GM21360 (cell line): ENCODE data around the gene ADAM8.

Experiments used
- ATAC-seq: cut with Tn5 transposase; IDR thresholded peaks from one replicate; pipeline ENCODE4 v1.9.1; 2021; ENCODE audit warnings: mild to moderate bottlenecking, moderate library complexity; ENCODE audit not compliant: unreplicated experiment

ADAM8 gene

DNA sequence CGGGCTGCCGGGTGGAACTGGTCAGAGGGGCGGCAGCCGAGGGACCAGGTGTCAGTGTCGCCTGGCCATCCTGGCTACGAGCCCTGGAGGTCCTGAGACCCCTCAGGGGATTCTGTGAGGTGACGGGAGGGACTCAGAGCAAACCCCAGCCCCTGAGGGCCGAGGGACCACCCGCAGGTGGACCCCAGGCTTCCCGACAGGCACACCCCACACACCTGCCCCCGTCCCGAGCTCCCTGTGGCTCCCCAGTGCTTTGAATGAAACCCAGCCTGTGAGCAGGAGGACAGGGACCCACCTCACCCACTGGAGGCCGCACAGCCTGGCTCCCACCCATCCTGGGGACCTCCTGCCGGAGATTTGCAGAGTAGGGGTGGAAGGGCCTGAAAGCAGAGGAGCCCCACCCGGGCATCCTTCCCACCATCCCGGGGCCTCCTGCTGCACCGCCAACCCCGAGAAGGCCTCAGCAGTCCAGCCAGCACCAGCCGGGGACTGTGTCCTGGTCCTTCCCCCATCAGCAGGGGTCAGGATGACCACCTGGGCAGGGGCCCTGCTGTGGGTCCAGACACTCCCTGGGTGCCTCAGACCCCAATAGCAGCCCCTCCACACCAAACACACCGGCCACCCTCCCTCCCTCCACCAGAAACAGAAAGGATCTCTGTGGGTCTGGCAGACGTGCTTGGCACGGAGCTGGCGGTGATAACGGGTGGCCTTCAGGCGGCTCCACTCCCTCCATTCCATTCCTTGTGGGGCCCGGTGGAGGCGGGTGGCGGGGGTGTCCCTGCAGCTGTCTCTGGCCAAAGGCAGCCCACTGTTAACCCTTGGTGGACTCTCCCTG, 25.1 kb downstream of the ADAM8 start:
- ATAC-seq, result no peak

DNA sequence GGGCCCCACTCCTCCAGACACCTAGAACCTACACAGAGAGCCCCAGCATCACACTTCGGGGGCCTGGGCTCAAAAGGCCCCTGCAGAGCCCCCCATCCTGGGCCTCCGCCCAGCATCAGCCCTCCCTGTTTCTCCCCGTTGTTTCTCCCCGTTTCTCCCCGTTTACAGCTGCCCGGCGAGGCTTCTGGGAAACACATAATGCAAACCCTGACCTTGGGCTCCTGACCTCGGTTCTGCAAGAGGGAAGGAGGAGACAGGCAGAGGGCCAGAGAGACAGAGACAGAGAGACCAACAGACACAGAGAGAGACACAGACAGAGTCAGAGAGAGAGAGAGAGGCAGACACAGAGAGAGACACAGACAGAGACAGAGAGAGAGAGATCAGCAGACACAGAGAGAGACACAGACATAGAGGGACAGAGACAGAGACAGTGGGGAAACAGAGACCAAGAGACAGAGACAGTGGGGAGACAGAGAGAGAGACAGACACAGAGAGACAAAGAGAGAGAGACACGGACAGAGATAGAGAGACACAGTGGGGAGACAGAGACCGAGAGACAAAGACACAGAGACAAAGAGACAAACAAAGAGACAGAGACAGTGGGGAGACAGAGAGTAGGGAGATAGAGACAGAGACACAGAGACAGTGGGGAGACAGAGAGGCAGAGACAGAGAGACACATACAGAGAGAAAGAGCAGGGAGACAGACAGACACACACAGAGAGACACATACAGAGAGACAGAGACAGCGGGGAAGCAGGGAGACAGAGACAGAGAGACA, 26.5 kb downstream of the ADAM8 start:
- ATAC-seq, result no peak

DNA sequence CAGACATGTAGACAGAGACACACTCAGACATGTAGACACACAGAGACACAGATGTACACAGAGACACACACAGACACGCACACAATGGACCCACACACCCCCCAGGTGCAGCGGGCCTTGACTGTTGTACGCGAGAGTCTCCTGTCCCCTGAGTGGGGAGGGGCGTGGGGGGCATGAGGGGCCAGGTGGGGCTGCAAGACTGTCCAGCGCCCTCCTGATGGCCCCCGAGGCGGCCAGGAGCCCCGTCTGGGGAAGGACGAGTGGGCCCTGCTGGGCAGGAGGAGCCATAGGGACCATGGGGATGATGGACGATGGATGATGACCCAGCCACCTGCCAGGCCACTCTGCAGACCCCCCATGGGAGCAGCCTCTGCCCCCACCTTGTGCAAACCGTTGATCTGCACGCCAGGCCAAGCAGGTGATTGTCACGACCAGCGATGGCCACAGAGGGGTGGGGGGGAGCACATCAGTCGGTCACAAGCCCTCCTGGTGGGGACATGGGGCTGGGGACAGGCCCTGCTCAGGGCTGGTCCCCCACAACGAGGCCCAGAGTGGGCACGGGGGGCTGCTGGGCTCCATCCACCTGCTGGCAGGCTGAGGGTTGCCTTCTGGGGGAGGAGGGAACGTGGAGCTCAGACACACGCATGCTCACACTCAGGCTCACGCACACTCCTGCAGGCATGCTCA, 27.4 kb downstream of the ADAM8 start:
- ATAC-seq, result no peak

DNA sequence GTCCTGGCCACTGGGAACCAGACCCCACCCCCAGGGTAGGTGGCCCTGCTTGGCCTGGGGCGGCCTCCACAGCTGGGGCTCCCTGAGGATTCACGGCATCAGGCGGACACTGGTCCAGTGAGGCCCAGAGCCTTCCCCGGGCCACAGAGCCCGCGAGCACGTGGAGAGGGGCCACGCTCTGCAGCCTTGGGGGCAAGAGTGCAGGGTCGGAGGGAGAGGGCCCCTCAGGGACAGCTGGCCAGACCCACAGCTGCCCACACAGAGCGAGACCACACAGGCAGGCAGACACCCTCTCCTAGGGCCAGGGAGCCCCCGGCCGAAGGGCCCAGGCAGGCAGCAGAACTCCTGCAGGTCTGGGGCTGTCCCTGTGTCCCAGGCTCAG, 28.3 kb downstream of the ADAM8 start:
- no peak for ATAC-seq

DNA sequence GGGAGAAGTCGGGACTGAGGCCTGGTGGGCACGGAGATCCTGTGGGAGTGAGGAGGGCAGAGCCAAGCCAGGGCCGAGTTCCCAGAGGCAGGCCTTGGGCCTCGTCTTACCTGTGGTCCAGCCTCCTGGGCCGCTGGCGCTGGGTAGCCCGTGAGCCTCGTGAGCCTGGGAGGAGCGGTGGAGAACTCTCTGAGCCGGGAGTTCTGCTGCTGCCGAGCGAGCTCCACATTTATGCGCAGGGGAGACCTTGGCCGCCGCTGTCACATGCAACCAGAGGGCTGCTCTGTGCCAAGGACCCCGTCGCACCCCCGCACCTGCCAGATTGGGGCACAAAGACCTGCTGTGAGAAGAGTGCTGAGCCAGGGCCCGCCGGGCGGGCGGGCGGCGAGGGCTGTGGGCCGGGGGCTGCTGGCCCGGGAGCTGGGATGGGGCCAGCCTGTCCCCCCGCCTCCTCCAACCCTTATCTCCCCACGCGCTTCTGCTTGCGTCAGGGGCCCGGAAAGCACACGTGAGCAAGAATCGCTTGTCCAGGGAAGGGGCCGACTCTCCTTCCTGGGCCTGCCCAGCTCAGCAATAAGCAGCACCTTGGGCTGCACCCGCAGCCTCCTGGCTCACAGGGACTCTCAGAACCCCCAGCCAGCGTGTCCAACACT, 28.9 kb downstream of the ADAM8 start:
- ATAC-seq, result no peak

DNA sequence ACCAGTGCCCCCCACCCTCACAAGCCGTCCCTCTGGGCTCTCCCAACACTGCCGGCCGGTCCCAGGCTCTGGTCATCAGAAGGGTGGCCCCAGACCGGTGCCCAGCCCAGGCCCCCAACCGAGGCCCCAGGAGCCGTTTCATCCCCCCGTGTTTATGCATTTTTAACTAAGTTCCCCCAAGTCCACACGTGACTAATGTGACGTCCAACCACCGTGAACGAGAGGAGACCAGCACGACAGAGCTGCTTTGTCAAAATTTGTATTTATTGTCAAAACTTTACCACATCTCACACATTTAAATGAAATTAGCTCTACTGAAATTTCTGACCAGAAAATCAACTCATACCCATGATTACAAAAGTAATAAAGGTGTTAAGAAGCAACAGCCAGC, 30.4 kb downstream of the ADAM8 start:
- ATAC-seq, result no peak

DNA sequence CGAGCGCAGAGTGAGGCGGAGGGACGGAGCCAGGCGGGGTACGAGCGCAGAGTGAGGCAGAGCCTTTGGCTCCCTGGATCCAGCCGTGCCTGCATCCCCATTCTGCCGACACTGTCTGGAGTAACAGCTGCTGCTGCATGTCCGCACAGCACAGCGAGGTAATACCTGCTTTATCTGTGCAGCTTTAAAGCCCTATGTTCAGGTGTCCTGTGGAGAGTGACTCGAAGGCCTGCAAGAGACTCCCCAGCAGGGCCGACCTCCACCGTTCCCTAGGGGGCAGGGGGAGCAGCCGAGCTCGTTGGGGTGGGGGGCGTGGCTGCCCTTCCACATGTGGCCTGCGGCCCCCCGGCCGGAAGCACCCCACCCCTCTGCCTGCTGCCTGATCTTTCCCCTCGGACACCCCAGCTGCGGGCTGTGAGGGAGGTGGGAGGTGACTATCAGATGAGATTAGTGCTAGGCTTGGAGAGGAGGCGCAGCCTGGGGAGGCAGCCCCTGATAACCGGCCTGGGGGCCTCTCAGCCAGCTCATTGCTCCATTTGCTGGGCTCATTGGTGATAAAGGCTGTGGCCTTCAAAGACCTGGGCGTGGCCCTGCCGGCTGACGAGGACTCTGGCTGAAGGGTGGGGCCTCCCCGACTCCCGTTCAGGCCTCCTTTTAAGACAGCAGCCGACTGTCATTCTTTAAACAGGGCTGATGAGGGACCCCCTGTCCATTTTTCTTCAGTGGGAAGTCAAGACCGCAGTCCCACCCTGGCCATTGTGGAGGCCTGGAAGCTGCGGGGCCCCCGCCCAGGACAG, 31.0 kb downstream of the ADAM8 start:
- no peak for ATAC-seq

DNA sequence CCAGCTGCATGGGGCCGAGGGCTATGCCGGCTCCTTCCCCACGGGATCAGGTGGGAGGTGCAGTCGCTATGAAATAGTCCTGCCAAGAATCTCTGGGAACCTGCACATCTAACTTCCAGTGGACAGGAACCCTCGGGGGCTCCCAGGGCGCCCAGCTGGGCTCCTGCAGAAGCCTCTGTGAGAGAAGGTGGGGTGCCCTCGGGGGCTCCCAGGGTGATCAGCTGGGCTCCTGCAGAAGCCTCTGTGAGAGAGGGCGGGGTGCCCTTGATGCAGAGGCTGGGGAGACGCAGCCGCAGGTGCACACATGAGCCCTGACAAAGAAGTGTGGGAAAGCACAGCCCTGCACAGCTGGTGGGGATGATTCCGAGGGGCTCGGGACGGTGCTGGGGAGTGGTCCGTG, 33.1 kb downstream of the ADAM8 start:
- no peak for ATAC-seq

DNA sequence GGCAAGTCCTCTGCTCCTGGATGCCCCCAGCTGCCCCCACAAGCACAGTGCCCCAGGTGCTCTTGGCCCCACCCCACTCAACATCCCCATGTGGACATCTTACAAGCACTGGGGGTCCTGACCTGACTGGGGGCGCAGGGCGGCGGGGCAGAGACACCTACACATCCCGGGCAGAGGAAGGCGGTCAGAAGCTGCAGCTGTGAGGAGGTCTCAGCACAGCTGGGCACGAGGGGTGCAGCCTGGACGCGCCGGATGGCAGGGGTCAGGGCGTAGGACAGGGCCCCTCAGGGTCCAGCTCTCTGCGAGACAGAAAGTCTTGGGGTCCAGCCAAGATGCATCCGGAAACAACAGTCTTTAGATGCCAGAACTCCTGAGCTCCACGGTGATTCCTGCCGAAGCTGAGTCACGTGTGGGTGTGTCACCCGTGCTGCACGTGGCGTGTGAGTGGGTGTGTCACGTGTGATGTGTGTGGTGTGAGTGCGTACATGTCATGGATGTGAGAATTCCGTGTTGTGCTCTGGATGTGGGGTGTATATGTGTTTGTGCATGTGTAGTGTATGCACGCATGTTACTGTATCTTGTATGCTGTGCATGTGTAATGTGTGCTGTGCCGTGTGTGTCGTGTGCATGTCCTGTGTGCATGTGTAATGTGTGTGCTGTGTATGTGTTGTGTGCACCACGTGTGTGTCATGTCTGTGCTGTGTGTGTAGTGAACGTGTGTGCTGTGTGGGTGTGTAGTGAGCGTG, 33.9 kb downstream of the ADAM8 start:
- no peak for ATAC-seq

DNA sequence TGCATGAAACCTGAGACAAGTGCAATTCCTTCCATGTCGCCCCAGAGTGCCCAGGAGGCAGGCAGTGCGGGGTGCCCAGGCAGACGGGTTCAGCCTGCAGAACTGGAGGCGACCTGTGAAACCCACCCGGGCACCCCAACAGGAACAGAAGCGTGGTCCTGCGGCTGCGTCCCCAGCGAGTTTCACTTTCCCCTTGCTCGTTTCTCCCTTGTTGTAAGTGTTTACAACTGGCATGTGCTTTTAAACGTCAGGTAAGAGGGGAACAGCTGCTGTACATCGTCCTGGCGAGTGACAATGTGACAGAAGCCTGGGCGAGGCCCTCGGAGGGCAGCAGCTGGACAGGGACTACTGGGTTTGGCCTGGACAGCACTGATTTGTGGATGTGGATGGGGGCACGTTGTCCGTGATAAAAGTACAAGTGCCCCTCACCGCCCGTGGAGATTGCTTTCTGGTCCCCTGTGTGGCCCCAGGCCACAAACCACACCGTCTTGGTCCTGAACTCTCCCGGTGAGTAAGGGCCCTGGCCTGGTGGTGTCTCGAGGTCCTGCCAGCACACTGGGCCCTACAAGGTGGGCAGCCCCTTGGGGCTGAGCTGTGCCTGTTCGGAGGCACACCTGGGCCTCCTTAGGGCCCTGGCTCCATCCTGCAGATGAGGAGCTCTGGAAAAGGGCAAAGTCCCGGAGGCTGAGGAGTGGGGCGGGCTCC, 35.0 kb downstream of the ADAM8 start:
- peak; percentile 42 for ATAC-seq

DNA sequence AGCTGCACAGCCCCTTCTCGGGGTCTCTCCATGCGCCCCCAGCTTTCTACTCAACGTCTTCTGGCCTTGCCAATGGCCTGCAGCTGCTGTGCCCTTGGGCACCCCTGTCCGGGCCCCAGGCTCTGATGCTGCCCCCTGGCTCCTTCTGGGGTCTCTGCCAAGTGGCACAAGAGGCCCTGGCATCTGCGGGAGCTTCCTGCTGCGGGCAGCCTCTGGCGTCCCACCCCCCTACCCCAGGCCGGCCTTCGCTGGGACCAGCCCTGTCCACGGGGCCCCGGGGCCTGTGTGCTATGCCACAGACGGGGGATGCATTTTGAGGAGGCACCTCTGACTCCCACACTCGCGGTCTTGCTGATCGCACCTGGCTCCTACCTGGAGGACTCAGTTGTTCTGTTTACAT, 36.7 kb downstream of the ADAM8 start:
- ATAC-seq, result no peak

DNA sequence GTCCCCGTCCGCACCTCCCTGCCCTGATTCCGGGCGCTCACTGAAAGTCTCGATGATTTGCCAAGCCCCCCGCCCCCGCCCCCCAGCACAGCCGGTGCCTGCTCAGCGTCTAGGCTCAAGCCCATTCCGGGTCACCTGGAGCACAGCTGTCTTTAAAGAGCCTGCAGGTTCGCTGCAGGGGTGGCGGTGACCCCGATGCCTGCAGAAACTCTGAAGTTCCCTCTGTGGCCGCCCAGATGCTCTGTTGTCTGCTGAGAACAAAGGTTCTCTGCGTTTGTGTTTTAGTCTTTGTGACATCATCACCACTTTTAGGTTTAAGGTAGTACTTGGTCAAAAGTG, 38.2 kb downstream of the ADAM8 start:
- ATAC-seq, result no peak

DNA sequence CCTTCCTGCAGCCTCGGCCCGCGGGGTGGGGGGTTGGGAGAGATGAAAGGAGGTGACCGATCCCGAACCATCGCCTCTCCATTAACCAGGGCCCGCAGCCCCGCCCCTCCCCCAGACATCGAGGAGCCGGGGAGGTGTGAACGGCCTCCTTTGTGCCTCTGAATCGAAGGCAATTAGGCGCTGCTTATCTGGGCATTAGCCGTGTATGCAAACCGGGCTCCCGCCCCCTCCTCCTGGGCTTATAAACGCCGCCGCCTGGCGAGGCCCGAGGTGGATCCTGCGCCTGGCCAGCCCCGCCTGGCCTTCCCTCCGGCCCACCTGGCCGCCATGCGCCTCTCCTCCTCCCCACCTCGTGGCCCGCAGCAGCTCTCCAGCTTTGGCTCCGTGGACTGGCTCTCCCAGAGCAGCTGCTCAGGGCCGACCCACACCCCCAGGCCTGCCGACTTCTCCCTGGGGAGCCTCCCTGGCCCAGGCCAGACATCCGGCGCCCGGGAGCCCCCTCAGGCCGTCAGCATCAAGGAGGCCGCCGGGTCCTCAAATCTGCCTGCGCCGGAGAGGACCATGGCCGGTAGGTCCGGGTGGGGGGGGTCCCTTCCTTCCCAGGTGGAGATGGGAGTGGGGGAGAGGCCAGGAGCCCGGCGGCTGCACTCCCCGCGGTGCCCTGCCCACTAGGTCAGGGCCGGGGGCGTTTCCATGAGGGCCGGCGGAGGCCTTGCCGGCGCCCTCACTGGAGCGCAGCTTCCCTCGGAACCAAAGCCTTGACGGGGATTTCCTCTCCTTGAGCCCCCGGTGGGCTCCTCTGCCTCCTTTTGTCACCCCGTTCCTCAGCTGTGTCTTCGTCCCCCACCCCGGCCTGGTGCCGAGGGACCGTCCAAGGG, 38.8 kb downstream of the ADAM8 start, which contains the start of gene VENTX:
Gene VENTX, plus strand, starts transcription at position 268 of the 878 bp plus-strand sequence. Its CDS starts 60 bp downstream, at position 328.
- ATAC-seq, result no peak

DNA sequence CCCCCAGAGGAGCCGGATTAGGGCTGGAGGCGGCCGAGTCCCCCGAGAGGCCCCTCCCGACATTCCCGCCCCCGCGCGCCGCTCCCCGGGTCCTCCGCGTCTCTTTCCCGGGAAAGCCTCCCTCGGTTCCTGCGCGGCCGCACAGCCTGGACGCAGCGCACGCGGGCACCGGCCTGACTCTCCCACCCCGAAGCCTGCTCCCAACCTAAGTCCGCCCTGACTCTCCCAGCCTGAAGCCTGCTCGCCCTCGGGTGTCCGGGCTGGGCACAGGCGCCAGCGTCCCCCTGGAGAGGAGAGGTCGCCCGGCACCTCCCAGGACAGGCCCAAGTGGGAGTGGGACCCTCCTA, 39.5 kb downstream of the ADAM8 start:
- ATAC-seq, result no peak

DNA sequence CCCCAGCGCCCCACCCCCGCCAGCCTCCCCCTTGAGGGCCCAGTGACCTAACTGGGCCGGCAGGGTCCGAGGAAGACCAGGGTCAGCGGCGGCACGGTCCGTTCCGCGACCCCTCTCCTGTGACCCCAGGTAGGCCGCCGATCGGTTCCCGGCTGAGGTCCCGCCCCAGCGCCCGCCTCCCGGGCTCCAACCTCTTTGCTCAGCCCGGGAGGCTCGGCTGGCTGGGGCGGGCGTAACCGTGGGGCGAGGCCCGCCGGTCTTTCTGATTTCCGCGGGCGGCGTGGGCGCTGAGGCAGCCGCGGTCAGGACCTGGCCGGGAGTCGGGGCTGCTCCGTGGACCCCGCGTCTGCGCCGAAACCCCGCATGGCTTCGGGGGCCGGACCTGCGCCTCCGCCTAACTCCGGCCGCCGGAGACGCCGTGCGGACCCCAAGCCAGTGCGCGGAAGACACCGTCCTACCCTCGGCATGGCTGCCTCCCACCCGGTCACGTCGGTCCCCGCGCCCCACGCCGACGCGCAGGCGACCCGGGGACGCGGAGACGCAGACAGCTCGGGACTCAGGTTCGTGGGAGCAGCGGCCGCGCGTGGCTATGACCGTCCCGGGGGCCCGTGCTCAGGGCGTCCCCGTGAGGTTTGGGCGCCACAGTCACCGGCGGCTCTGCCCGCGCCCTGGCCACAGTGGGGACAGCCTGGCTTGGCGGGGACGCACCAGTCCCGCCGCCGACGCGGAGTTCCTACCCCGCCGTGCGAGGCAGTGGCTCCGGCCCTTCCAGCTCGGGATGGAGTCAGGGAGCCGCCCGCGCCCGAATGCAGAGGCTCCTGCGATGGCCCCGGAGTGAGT, 40.0 kb downstream of the ADAM8 start:
- no peak for ATAC-seq

DNA sequence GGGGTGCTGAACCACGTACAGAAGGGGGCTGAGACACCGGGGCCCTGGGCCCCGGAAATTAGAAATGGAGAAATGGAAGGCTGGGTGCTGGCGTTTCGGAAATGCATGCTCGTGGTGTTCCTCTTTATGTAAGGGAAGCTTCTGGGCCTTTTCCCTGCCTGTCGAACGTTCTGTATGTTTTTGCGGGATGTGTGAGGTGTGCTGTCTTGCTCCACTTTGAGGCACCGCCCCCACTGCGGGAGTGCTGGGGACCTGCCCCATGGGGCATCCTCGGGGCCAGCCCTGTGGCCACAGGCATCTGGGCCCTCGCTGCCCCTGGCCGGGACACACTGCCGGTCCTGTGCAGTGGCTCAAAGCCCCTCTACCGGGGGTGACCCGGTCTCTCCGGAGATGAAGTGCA, 40.7 kb downstream of the ADAM8 start:
- ATAC-seq, result no peak

DNA sequence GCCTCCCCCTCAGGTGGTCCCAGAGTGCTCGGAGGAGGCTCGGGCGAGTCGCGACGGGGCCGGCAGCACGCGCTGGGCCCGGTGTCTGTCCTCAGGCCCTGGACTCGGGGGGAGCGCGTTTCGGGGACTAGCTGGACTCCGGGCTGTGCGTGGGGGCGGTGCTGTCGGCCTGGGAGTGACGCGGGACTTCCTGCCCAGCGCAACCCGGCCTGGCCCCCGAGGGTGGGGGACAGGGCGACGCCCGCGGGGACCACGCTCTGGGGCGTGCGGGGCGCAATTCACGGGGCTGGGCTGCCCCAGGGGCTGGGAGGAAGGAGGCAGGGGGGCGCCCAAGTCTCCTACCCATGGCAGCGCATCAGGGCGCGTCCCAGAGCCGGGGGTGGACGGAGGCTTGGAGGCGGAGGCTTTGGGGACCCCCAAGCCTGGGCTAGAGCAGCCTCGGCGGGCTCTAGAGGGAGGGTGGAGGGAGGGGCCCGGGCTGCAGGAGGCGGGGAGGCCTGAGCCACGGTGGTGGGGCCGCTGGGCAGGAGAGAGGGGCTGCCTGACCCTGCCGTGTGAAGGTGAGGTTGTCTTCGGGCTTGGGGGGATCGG, 41.3 kb downstream of the ADAM8 start:
- ATAC-seq, result no peak
